Measurements from ENCODE around the gene ARHGEF1.
A peak's percentile ranks its signal among the peaks of the same experiment; 100 is the strongest.

The ARHGEF1 gene

DNA sequence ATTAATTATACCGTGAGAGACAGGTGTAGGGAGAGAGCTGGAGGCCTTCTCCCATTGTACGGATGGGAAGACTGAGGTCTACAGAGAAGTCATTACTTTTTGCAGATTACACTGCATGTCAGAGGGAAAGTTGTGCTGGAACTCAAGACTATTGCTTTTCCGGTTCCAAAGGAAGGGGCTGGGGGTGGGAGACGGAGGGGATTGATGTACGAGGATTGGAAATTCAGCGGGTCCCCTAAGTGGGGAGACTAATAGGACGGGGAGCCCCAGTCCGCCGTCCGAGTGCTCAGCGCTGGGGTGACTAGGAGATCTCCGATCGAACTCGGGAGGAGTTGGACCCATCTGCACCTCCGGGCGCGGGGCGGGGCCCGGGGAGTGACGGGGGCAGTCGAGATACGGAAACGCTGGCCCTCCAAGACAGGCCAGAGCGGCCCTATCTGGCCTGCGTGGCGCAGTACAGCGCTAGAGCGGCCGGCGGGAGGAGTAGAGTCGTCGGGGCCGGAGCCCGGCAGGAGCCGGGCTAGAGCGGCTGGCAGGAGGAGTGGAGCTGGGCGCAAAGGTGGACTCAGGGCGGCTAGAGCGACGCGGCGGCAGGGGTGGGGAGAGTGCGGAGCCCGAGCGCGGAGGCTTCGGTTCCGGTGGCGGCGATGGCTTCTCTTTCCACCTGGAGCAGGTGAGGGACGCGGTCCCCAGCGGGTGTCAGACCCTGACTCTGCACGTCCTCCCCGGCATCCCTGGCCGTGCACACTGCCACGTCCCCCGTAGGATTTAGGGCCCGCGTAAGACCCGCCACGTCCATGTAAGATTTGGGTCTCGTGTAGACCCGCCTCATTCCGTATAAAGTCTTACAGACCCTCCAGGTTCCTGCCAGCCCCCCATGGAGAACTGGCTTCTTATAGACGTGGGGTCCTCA is 1.1 kb downstream of the ARHGEF1 start:
- peak; percentile 92 to 99 (median 94) for DNase-seq

DNA sequence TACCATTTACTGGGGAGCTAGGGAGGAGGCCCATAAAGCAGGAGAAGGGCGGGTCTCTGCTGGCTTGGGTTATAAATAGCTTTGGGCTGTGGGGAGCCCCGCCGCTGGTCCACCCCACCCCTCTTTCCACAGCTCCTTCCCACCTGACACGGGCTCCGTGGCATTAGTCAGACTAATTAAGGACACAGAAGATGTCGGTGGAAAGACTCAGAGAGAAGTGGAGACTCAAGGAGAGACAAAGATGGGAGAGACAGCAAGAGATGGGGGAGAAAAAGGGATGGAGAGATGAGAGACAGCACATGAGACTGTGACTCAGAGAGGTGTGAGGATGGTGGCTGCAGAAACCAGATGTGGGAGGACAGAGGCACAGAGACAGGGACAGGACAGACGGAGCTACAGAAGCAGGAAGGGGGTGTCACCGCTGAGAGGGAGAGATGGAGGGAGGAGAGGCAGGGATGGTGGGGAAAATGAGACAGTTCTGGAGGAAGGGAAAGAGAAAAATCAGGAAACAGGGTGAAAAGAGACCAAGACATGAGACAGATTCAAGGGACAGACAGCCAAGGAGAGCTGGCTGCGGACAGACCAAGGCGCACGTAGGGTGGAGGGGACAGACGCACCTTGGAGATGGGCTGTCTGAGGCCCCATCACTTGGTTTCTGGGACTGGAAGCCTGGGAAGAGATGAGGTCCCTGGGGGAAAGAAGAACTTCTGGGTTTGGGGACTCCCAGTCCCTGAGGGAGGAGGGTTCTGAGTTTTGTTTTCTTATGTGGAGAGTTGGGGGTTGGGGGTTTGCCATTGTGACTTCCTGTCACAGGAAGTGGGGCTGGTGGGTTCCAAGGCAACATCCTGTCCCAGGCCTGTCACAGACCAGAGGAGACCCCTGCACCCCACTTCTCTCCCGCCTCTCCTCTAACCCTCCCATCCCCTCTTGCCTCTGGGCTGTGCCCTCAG is 4.1 kb downstream of the ARHGEF1 start:
- no peak for DNase-seq

DNA sequence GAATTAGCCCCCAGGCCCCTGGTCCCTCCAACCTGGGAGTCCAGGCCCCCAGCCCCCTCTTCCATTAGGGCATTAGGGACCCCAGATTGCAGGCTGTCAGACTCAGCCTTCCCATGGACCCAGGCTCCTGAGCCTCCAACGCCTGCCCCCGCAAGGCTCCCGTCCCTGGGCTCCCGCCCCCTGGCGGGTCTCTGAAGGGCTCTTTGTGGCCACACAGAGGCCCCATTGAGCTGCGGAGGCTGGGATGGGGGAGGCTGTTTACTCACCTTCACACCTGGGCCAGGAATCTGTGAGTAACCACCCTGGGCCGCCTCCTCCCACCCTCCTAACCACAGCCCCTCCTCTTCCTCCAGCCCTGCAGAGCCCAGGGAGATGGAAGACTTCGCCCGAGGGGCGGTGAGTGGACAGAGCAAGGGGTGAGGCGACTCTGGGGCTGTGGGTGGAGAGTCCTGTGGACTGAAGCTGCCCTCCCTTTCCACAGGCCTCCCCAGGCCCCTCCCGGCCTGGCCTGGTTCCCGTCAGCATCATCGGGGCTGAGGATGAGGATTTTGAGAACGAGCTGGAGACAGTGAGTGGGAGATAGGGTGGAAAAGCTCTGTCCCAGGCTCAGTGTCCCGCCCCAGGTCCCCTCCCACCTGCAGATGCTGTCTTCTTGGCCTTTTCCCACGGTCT is 4.9 kb downstream of the ARHGEF1 start:
- peak in 2 of 3 experiments; percentile 6 to 90 for DNase-seq

DNA sequence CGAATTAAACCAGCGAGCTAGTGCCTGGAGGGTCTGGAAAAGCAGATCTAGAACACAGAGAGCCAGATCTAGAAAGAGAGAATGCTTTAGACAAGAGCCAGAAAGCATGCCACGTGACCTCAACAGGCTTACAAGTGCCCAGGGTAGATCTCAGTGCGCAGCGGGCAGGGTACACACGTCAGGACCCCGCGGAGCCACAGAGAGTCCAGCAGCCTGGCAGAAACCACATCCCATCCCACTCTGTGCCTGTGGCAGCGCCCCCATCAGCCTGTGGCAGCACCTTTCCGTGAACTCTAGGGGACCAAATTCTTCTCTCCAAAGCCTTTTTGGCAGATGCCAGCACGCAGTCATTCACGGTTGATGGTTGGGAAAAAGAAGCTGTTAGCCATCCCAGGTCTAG is 5.9 kb downstream of the ARHGEF1 start:
- DNase-seq = no peak

DNA sequence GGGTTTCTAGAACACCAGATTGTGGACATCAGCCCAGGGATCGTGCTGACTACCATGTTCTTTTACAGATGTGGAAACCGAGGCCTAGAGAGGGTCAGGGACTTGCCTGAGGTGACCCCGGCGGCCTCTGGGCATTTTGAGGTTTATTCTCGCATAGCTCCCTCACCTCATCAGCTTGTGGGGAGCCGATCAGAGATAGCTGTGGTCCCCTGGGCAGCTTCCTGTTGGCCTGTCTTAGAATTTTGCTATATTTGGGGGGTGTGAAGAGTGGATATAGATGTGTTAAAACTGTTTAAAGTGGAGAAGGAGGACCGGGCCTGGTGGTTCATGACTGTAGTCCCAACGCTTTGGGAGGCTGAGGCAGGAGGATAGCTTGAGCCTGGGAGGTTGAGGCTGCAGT is 6.9 kb downstream of the ARHGEF1 start:
- DNase-seq = no peak

DNA sequence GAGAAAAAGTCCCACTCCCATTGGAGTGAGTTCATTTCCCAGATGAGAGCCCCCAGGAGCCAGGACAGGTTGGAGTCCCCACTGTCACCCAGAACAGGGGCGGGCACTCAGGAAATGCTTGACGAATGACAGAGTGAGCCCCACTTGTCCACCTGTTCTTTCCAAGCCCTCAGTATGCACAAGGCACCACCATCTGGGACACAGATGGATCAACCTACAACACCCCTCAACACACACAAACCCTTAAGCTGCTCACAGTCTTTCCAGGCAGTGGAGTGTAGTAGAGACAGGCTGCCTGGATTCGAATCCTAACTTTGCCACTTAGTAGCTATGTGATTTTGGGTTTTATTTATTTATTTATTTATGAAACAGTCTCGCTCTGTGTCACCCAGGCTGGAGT is 8.0 kb downstream of the ARHGEF1 start:
- DNase-seq = no peak

DNA sequence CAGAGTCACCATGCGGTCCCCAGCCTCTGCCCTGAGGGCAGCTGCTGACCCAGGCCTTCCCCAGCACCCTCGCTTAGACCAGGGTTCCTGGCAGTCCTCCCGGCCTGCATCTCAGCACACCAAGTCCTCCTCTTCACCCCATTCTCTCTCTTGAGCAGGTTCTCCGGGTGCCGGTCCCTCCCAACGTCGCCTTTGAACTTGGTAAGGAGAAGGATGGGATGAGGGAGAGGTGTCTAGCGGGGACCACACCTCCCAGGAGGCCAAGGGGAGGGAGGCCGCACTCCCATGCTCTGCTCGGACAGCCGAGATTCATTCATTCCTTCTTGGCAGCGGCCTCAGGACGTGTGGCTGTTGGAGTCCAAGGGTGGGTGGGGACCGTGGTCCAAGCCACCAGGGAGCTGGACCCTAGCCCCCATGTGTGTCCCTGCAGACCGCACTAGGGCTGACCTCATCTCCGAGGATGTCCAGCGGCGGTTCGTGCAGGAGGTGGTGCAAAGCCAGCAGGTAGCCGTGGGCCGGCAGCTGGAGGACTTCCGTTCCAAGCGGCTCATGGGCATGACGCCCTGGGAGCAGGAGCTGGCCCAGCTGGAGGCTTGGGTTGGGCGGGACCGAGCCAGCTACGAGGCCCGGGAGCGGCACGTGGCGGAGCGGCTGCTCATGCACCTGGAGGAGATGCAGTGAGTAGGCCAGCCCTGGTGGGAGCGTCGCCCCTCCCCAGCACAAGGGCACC is 9.4 kb downstream of the ARHGEF1 start:
- no peak for DNase-seq

DNA sequence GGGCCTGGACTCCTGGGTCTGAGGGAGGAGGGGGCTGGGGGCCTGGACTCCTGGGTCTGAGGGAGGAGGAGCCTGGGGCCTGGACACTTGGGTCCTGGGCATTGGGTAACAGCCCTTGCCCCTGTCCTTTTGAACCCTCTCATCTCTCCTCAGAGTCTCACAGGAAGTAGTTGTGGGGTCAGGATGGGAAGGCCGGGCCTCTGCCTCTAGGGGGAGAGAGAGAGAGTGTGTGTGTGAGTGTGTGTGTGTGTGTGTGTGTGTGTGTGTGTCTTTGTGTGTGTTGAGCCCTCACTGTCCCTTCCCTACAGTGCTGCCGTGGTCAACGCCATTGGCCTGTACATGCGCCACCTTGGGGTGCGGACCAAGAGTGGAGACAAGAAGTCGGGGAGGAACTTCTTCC is 10.9 kb downstream of the ARHGEF1 start:
- no peak for DNase-seq

DNA sequence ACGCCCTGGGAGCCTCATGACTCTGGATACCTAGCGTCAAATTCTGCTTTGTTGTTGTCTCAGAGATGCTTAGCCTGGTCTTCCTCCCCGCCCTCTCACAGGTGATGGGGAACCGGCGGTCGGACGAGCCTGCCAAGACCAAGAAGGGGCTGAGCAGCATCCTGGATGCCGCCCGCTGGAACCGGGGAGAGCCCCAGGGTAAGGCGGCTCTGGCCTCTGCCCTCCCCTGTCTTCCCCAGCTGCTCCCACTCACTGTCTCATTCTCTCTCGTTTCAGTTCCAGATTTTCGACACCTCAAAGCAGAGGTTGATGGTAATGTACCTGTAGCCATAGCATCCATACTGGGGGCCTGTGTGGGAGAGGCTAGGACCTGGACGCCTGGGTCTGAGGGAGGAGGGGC is 11.4 kb downstream of the ARHGEF1 start:
- DNase-seq = no peak

DNA sequence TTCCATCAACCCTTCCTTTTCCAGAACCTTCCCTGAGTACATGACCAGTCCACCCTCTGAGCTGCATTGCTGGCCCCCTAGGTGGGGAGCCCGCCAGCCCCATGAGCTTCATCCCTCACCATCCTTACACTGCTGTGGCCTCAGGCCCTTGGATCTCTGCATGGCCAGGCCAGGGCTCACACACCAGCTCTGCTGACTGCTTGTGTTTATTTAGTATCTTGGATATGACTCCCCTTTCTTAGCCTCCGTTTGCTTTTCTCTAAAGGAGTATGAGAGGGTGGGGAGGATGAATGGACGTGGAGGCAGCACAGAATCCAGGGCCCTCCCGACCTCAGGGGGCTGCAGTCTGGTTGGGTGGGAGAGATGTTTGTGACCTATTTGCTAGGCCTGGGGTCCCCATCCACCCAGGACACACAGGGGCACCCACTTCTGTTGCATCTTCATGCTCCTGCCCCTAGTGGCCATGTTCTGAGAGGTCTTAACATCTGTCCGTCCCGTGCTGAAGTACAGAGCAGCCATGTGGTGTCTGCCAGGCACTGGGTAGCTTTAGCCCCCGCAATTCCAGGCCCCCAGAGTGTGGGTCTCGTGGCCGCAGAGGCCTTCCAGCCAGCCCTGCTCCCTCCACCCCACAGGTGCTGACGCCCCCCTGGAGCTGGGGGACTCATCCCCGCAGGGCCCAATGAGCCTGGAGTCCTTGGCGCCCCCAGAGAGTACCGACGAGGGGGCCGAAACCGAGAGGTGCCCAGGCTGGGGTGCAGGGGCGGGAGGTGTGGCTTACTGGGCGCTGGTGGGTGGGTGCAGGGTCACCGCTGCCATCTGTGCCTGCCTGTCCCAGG is 13.0 kb downstream of the ARHGEF1 start:
- DNase-seq = no peak

DNA sequence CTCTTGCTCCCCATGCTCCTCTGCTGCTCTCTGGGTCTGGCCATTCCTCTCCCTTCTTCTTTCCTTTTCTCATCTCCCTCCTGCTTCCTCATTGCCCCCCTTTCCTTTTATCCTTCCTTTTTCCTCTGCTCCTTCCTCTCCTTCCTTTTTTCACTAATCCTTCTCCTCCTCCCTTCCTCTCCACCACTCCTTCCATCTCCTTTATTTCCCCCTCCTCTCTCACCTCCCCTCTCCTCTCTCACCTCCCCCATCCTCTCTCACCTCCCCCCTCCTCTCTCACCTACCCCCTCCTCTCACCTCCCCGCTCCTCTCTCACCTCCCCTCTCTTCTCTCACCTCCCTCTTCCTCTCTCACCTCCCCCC is 13.6 kb downstream of the ARHGEF1 start:
- DNase-seq = no peak

DNA sequence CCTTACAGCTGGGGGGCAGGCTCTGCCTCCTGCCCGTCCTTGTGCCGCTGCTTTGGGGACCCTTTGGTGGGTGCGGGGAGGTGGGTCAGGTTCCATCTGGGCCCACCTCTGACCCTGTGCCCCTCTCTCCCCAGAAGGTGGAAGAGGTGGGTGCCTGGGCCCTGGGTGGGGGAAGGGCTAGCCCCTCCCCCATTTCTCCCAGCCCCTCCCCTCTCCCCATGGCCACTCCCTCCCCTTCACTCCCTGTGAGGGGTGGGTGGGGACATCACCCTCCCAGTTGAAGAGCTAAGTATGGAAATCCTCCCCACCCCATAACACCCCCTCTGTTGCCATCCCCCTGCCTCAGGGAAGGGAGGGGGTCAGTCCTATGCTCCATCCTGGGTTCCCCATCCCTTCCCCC is 14.2 kb downstream of the ARHGEF1 start:
- no peak for DNase-seq

DNA sequence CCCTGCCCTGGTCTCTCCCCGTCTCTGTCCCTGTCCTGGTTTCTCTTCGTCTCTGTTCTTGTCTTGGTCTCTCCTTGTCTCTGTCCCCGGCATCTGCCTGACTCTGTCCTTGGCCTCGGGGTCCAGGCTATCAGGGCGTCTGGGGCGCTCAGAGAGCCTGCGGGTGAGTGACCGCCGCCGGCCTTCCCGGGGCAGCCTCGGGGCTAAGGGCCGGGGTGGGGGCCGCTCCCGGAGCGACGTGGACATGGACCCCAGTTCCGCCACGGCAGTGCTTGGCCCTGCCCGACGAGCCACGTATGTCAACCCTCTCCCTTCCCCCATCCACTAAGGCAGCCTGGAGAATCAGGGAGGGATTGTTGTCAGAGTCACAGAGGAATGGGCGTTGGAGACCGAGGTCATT is 14.8 kb downstream of the ARHGEF1 start:
- DNase-seq = no peak

DNA sequence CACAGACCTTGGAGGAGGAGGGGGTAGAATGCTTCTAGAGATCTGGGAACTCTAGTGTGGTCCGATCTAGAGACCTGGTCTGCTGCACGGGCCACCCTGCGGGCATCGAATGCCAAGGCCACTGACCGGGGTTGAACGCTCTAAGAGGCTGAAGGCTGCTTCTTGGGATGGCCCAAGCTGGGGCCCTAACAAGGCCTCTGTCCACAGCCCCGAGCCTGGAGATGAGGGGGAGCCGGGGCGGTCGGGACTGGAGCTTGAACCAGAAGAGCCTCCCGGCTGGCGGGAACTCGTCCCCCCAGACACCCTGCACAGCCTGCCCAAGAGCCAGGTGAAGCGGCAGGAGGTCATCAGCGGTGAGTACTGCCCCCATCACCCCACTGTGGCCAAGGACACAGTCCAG is 15.3 kb downstream of the ARHGEF1 start:
- DNase-seq = no peak

DNA sequence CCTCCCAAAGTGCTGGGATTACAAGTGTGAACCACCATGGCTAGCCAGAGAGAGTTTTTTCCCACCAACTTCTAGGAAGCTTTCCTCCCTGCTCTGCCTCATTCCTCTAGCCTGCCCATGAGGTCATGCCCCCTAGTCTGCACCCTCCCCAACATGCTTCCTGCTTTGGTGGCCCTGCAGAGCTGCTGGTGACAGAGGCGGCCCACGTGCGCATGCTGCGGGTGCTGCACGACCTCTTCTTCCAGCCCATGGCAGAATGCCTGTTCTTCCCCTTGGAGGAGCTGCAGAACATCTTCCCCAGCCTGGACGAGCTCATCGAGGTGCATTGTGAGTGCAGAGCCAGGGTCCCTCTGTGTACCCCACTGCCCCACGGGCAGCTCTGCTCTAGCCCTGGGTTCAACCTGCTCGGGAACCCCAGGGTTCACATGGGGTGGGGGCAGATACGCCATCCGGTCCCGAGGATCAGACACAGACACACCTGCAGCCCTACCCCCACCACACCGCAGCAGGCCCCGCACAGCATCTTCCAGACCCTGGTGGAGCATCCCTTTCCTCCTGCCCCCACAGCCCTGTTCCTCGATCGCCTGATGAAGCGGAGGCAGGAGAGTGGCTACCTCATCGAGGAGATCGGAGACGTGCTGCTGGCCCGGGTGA is 18.9 kb downstream of the ARHGEF1 start:
- no peak for DNase-seq

DNA sequence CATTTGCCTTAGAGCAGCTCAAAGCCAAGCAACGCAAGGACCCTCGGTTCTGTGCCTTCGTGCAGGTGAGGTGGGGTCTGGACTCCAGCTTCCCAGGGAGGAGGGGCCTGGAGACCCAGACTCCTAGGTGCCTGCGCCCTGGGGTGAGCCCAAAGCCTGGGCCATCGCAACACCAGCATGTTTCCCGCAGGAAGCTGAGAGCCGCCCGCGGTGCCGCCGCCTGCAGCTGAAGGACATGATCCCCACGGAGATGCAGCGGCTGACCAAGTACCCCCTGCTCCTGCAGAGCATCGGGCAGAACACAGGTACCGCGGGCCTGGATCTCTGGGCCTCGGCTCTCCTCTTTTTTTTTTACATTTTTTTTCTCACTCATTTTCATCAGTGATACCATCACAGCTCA is 19.6 kb downstream of the ARHGEF1 start:
- no peak for DNase-seq

DNA sequence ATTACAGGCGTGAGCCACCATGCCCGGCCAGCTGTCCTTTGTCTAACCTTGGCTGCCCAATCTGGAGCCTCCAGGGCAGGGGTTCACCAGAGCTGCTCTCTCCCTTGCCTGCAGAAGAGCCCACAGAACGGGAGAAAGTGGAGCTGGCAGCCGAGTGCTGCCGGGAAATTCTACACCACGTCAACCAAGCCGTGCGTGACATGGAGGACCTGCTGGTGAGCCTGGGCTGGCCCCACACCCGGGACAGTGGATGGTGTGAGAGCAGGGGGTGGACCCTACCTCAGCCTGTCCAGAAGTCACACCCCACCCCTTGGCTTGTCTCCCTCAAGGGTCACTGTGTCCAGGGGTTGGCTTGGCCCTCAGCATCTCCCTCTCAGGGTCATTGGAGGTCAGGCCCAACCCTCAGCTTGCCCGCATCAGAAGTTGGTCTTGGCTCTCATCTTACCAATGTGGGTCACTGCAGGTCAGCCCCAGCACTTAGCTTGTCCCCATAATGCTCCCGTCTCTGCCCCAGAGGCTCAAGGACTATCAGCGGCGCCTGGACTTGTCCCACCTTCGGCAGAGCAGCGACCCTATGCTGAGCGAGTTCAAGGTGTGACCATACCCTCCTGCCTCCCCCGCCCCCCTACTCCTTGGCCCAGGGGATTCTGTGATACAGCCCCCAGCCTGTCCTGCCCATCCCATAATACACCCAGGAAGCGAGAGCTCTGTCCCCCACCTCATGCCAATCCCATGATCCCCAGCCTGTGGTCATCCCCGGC is 20.4 kb downstream of the ARHGEF1 start:
- DNase-seq = peak in 1 of 3 experiments; percentile 46

DNA sequence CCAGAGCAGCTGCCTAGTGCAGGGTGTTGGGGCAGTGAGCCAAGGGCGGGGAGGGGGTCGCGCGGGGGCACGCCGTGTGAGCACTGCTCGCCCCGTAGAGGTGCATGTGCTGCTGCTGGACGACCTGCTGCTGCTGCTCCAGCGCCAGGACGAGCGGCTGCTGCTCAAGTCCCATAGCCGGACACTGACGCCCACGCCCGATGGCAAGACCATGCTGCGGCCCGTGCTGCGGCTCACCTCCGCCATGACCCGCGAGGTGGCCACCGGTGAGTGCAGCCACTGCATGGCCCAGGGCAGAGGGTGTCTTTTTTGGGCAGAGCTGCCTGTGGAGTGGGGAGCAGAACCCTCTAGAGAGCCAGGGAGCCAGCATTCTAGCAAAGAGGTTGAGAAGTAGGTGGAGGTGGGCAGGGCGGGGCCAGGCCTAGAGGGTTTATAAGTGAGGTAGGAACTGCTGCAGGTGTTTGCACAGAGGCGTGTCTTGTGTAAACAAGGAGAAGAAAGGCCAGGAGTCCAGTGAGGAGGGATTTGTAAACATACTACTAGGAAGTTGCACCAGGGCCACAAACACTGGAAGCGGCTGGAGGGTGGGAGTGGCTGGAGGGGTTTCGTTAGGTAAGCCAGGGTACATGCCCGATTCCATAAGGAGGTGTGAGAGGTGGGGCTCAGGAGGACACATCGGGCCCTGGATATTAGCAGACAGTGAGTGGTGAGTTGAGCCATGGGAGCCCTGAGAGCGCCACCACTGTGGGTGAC is 21.3 kb downstream of the ARHGEF1 start:
- DNase-seq = peak; percentile 78 to 95 (median 91)

DNA sequence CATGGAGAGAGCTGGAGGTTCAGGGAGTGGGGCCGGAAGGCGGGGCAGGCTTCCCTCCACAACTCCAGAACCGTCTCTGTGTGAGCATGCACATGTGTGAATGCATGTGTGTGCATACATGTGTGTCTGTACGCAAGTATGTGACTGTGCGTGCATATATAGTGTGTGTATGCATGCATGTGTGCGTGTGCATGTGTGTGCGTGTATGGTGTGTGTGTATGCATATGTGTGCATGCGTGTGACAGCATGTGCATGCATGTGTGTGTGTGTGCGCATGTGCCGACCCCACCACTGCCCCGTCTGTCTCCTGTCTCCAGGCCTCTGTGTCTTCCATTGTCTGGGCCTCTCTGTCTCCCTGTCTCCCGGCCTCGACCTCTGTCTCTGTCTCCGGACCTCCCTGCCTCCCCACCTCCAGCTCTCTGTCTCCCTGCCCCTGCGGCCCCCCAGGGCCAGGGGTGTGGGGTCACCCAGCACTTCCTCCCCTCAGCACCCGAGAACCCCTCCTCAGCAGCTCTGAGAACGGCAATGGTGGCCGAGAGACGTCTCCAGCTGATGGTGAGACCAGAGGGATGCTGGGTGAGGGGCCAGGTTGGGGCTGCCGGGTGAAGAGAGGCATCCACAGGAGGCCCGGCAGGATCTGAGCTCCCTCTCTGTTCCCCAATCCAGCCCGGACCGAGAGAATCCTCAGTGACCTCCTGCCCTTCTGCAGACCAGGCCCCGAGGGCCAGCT is 22.5 kb downstream of the ARHGEF1 start:
- DNase-seq = no peak
